ENCODE results near the gene GPR26.

GRCh38 chr10:123648595-123648994 is 17.6 kb upstream of the GPR26 start:
- TF ChIP-seq, protein P1, sequence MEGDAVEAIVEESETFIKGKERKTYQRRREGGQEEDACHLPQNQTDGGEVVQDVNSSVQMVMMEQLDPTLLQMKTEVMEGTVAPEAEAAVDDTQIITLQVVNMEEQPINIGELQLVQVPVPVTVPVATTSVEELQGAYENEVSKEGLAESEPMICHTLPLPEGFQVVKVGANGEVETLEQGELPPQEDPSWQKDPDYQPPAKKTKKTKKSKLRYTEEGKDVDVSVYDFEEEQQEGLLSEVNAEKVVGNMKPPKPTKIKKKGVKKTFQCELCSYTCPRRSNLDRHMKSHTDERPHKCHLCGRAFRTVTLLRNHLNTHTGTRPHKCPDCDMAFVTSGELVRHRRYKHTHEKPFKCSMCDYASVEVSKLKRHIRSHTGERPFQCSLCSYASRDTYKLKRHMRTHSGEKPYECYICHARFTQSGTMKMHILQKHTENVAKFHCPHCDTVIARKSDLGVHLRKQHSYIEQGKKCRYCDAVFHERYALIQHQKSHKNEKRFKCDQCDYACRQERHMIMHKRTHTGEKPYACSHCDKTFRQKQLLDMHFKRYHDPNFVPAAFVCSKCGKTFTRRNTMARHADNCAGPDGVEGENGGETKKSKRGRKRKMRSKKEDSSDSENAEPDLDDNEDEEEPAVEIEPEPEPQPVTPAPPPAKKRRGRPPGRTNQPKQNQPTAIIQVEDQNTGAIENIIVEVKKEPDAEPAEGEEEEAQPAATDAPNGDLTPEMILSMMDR (conservative IDR thresholded peaks at IDR 0.05; ENCODE audit: low read depth, low read length): no peak
- TF ChIP-seq USF2 (IDR thresholded peaks at IDR 0.05; ENCODE audit: low read depth, low read length) (no peak), NFE2L2 (IDR thresholded peaks at IDR 0.05; ENCODE audit: low read depth, low read length) (no peak), MXI1 (IDR thresholded peaks at IDR 0.05; ENCODE audit: borderline replicate concordance, low read depth, low read length) (no peak), FOS (IDR thresholded peaks at IDR 0.05; ENCODE audit: low read depth, low read length) (no peak), RCOR1 (IDR thresholded peaks at IDR 0.05; ENCODE audit: insufficient replicate concordance, low read length) (no peak), RAD21 (IDR thresholded peaks at IDR 0.05; ENCODE audit: low read length) (no peak), MAZ (IDR thresholded peaks at IDR 0.05; ENCODE audit: borderline replicate concordance, low read depth, low read length) (no peak), RFX5 (IDR thresholded peaks at IDR 0.05; ENCODE audit: low read depth, low read length) (no peak), BHLHE40 (IDR thresholded peaks at IDR 0.05; ENCODE audit: low read depth, low read length) (no peak), SMC3 (IDR thresholded peaks at IDR 0.05; ENCODE audit: low read depth, low read length) (no peak), POLR2A (IDR thresholded peaks at IDR 0.05; ENCODE audit: low read depth, low read length) (no peak), CEBPB (IDR thresholded peaks at IDR 0.05; ENCODE audit: low read depth, low read length) (no peak)

Measured in IMR-90 (cell line).